SK-N-MC (cell line): ENCODE results near the gene NRN1L.
"Not testable (repeated sequence)": the region's sequence is repeated elsewhere in the genome, so short reads cannot be mapped to it uniquely, and the experiment has no call there.

Experiments
- EZH2 ChIP-seq: fragments of 200-600 bp; sonication (generic); IDR thresholded peaks from one replicate; pipeline ENCODE4 v1.6.1; 2017; ENCODE audit warnings: antibody characterized with exemption
- FOXP2 ChIP-seq: optimal IDR thresholded peaks from 2 replicates; pipeline ENCODE3; 2011; ENCODE audit warnings: mild to moderate bottlenecking, moderate library complexity; ENCODE audit not compliant: insufficient read depth; ENCODE audit errors: extremely low read length, control extremely low read depth
- POLR2AphosphoS5 ChIP-seq: IDR thresholded peaks from 2 replicates; pipeline ENCODE4 v1.6.1; 2012; ENCODE audit warnings: mild to moderate bottlenecking, low read depth, low read length, borderline replicate concordance

GRCh38 chr16:67915496-67915769 is 30.7 kb downstream of the NRN1L start:
- TF ChIP-seq EZH2, POLR2AphosphoS5, FOXP2: not testable (repeated sequence)
